ENCODE measurements around the gene EGFL6. TPM values are rescaled to one million over a fixed set of nuclear protein-coding genes. Genes with fewer than 3 reads are reported as not detected.

EGFL6 gene
- total and polyA plus RNA-seq, 10 of the 15 experiments (the other 5 are each of a cell fraction or from before 2014, with no cell fraction given), result 0.03 TPM; not detected in 9

GRCh38 chrX:13614154-13614553, 44.8 kb downstream of the EGFL6 start:
- Histone ChIP-seq H3K9me3 (replicated peaks; ENCODE audit: control insufficient read depth, insufficient read depth, low read length) (no peaks in the 10 kb centered on the region), H3K27ac (ENCODE audit: control insufficient read depth, insufficient read depth) (no peak overlapping the region), H3K4me3 (no peak overlapping the region), H3K9ac (ENCODE audit: control insufficient read depth, insufficient read depth, low read length) (no peak overlapping the region), H3K4me1 (ENCODE audit: control insufficient read depth, insufficient read depth, low read length) (no peaks in the 10 kb centered on the region), H4K20me1 (ENCODE audit: control insufficient read depth, insufficient read depth) (no peaks in the 10 kb centered on the region), H2AFZ (ENCODE audit: control insufficient read depth, low read depth, low read length) (no peak overlapping the region), H3K4me2 (ENCODE audit: control insufficient read depth, insufficient read depth) (no peak overlapping the region), H3K27me3 (replicated peaks in 1 of 2; ENCODE audit: control insufficient read depth in 2 of 2, insufficient read depth in 2 of 2, low read length in 1 of 2) (no peaks in the 10 kb centered on the region), H3K36me3 (ENCODE audit: control insufficient read depth in 2 of 2, insufficient read depth in 2 of 2, low read length in 1 of 2) (no peaks in the 10 kb centered on the region), H3K79me2 (ENCODE audit: control insufficient read depth, insufficient read depth, low read length) (no peaks in the 10 kb centered on the region)
- FAIRE-seq, result no peak
- ATAC-seq, result no peak
- ChIA-PET POLR2A (no interaction called here), SMC1A (ENCODE audit: uncharacterized antibody, unreplicated experiment) (interaction anchor here (0.6 kb wide), 1 partner anchor 19 kb away, joined by 3 read pairs; no protein-coding TSS in a partner anchor), CTCF (interaction anchor here (1.2 to 2.1 kb wide), 3 partner anchors 9 to 16 kb away, joined by 3 to 4 read pairs (median 4); no protein-coding TSS in a partner anchor), RAD21 (ENCODE audit: unreplicated experiment) (no interaction called here)
- intact Hi-C loops (cut with micrococcal nuclease; ENCODE audit: unreplicated experiment), result no loop called here
- TF ChIP-seq EP300 (IDR thresholded peaks at IDR 0.05; ENCODE audit: borderline replicate concordance in 1 of 2, control insufficient read depth in 1 of 2, low read depth in 2 of 2, low read length in 2 of 2), result no peak
- no peak for TF ChIP-seq CBX5 (IDR thresholded peaks at IDR 0.05; ENCODE audit: low read depth)
- in situ Hi-C loops (cut with MboI), result no loop called here
- no TSS peak for BruUV-seq (replicated peaks)
- no peak for DNase-seq (ENCODE audit: low read depth, low spot score)

- DNase-seq (ENCODE audit: low read depth, low spot score) (no peak), FAIRE-seq (no peak), ATAC-seq (no peak)
- in situ Hi-C loops (cut with MboI) (no loop called here), intact Hi-C loops (cut with micrococcal nuclease; ENCODE audit: unreplicated experiment) (no loop called here)
- Histone ChIP-seq H2AFZ (ENCODE audit: control insufficient read depth, low read depth, low read length) (no peak overlapping the region), H3K36me3 (ENCODE audit: control insufficient read depth in 2 of 2, insufficient read depth in 2 of 2, low read length in 1 of 2) (no peaks in the 10 kb centered on the region), H3K4me1 (ENCODE audit: control insufficient read depth, insufficient read depth, low read length) (no peaks in the 10 kb centered on the region), H3K27ac (ENCODE audit: control insufficient read depth, insufficient read depth) (no peak overlapping the region), H4K20me1 (ENCODE audit: control insufficient read depth, insufficient read depth) (no peaks in the 10 kb centered on the region), H3K9me3 (replicated peaks; ENCODE audit: control insufficient read depth, insufficient read depth, low read length) (no peaks in the 10 kb centered on the region), H3K9ac (ENCODE audit: control insufficient read depth, insufficient read depth, low read length) (no peak overlapping the region), H3K79me2 (ENCODE audit: control insufficient read depth, insufficient read depth, low read length) (no peaks in the 10 kb centered on the region), H3K4me3 (no peak overlapping the region), H3K4me2 (ENCODE audit: control insufficient read depth, insufficient read depth) (no peak overlapping the region), H3K27me3 (replicated peaks in 1 of 2; ENCODE audit: control insufficient read depth in 2 of 2, insufficient read depth in 2 of 2, low read length in 1 of 2) (no peaks in the 10 kb centered on the region)
- ChIA-PET SMC1A (ENCODE audit: uncharacterized antibody, unreplicated experiment) (no interaction called here), RAD21 (ENCODE audit: unreplicated experiment) (no interaction called here), POLR2A (no interaction called here), CTCF (no interaction called here)
- no TSS peak for BruUV-seq (replicated peaks)
- TF ChIP-seq KLF5 (IDR thresholded peaks at IDR 0.05; ENCODE audit: partially characterized antibody) (no peak), FOXK2 (IDR thresholded peaks at IDR 0.05) (no peak), IKZF1 (conservative IDR thresholded peaks at IDR 0.05) (no peak), MLLT1 (IDR thresholded peaks at IDR 0.05) (no peak), SMAD1 (IDR thresholded peaks at IDR 0.05; ENCODE audit: low read depth, partially characterized antibody) (no peak), JUNB (IDR thresholded peaks at IDR 0.05) (no peak), REST (IDR thresholded peaks at IDR 0.05; ENCODE audit: low read depth, low read length) (no peak), GABPA (IDR thresholded peaks at IDR 0.05; ENCODE audit: low read depth) (no peak), DPF2 (IDR thresholded peaks at IDR 0.05) (no peak)
- WGBS (ENCODE audit: insufficient coverage, insufficient replicate concordance, low lambda C conversion rate, missing lambda C conversion rate), result 45% methylated on average over 1 of the region's 1 CpG
These were observed 50.8 kb downstream of the EGFL6 start for GRCh38 chrX:13620207-13620606.
